GM12873 (cell line): ENCODE measurements around the gene CEACAM19.

Experiments
- TF ChIP-seq, protein P1 (sequence below): IDR thresholded peaks from 2 replicates; pipeline ENCODE4 v1.5.1; 2012; ENCODE audit warnings: low read depth, mild to moderate bottlenecking, moderate library complexity, low read length, control low read depth; ENCODE audit not compliant: insufficient read depth; ENCODE audit errors: missing control alignments

Gene CEACAM19

DNA sequence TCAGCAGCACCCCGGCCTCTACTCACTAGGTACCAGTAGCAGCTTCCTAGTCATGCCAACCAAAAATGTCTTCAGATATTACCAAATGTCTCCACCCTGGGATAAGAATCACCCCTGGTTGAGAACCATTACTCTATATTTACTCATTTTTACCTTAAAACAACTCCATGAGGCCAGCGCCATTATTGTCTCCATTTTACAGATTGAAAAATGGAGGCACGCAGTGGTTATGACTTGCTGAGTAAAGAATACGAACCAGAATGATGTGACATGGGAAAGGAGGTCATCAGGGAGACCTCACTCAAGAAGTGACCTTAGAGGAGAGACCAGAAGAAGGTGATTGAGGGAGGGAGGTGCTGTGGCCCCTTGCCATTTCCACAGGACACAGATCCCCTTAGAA is 2.2 kb downstream of the CEACAM19 start:
- TF ChIP-seq, protein P1, sequence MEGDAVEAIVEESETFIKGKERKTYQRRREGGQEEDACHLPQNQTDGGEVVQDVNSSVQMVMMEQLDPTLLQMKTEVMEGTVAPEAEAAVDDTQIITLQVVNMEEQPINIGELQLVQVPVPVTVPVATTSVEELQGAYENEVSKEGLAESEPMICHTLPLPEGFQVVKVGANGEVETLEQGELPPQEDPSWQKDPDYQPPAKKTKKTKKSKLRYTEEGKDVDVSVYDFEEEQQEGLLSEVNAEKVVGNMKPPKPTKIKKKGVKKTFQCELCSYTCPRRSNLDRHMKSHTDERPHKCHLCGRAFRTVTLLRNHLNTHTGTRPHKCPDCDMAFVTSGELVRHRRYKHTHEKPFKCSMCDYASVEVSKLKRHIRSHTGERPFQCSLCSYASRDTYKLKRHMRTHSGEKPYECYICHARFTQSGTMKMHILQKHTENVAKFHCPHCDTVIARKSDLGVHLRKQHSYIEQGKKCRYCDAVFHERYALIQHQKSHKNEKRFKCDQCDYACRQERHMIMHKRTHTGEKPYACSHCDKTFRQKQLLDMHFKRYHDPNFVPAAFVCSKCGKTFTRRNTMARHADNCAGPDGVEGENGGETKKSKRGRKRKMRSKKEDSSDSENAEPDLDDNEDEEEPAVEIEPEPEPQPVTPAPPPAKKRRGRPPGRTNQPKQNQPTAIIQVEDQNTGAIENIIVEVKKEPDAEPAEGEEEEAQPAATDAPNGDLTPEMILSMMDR = no peak

DNA sequence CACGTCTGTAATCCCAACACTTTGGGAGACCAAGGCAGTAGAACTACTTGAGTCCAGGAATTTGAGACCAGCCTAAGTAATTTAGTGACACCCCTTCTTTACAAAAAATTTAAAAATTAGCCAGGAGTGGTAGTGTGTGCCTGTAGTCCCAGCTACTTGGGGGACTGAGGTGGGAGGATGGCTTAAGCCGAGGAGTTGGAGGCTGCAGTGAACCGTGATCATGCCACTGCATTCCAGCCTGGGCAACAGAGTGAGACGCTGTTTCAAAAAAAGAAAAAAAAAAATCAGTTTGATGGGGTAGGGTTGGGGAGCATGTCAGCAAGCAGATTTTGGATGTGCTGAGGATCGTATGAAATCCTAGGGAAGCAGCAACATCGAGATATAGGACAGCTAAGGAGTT is 4.2 kb downstream of the CEACAM19 start:
- TF ChIP-seq, protein P1 = no peak

DNA sequence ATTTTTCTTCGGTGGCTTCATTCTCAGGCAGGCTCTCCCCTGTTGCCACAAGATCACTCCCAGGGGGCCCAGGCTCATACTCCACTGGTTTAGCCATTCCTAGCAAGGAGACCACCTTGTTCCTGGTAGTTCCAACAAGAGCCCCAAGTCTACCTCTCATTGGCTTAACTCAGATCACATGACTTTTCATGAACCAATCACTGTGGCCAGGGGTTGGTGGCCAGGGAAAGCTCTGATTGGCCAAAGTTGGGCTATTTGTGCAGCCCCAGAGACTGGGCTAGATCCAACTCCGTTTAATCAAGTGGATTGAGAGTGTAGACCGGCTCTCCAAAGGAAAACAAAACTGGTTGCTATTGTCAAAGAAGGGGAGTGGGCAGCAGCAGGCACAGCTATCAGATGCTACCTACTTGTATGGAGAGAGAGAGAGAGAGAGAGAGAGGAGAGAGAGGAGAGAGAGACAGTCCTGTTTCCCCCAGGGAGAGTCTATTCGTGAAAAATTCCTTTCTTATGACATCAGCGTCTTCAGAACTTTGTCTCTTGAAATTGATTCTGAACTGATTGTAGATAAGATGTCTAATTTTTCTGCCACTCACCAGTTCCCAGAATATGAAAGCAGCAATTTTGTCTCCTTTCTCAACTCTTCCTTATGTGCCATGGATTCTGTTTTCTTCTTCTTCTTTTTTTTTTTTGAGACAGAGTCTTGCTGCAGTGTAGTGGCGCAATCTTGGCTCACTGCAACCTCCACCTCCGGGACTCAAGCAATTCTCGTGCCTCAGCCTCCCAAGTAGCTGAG is 5.9 kb downstream of the CEACAM19 start:
- TF ChIP-seq, protein P1 = no peak

DNA sequence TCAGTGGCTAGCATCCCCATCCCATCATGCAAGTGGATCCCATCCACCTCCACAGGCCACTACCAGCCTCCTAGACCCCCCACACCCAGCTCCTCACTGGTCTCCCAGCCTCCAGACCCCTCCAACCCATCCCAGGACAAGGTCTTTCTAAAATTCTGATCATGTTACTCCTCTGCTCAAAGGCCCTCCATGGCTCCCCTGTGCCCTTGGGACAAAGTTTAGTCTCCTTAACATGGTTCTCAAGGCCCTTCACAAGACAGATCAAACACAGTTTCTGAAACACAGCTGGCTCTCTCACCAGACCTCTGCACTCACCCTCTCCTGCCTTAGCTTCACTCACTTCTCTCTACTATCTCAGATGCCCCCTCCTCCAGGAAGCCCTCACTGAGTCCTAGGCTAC is 9.3 kb downstream of the CEACAM19 start:
- TF ChIP-seq, protein P1 = no peak

DNA sequence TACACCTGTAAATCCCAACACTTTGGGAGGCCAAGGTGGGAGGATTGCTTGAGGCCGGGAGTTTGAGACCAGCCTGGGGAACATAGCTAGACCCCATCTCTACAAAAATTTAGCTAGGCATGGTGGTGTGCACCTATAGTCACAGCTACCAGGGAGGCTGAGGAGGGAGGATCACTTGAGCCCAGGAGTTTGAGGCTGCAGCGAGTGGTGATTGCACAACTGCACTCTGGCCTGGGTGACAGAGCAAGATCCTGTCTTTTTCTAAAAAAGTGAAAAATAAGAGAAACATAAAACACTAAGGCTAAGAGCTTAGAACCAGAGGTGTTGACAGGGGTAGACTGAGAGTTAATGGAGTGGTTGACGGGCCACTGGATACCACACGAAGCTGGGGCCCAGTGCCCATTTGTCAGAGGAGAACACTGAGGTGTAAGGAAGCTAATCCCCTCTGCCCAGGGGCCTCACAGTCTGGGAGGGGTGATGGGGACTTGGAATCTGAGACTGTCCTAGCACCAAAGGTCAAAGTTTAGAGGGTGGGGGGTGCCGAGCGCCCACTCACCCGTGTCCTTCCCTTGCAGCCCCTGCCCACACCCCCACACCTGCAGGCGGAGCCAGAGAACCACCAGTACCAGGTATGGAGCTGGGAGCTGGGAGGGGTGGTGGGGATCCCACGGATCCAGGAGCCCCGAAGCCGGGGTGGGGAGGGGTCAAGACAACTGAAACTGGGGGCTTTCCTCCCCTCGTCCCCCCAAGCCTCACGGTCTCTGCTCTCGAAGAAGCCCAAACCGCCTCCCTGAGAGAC is 10.9 kb downstream of the CEACAM19 start:
- TF ChIP-seq, protein P1 = no peak

DNA sequence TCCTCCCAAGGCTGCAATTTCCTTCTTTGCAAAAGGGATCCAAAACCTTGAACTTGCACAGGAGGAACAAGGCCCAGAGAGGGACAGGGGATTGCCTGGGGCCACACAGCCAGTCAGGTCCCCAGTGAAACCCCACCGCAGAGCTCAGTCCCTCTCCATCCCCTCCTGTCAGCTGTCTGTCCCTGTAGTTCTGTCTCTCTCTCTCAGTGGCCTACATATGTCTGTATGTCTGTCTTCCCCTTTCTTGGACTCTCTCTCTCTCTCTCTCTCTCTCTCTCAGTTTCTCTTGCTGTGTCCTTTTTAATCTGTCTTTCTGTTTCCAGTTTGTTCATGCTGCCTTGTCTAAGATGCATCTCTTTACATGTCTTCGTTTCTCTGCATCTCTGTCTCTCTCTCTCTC is 11.5 kb downstream of the CEACAM19 start:
- TF ChIP-seq, protein P1 = no peak

DNA sequence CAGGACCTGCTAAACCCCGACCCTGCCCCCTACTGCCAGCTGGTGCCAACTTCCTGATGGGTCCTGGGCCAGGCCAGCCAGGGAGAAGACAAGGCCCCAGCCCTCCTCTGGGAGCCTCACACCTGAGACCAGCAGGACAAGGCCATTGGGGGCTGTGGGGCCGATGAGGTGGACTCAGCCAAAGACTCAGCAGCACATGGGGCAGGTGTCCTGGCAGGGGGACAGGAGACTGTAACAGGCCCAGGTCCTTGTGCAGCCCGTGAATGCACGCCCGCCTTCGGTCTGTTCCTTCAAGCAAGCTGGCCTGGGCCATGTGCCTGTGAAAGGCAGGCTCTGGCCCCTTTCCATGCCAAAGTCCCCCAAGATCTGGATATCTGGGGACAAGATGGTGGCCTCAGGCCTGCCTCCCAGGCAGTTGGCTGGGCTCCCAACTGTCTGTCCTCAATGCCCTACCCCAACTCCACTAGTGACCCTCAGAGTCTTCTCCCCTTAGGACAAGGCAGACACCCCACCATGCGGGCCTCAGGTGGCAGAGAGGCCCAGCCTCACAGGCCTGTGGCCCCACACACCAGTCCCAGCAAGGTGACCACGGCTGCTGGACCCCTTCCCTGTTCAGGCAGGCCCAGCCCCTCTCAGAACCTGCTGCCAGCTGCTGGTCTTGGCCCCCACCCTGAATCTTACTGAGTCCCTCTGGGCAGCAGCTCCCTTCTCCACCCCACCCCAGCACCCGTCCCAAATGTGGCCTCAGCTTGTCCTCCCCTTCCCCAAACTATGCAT is 12.3 kb downstream of the CEACAM19 start:
- TF ChIP-seq, protein P1 = no peak
